ENCODE data around the gene SETD1B.
A peak's percentile ranks its signal among the peaks of the same experiment; 100 is the strongest.

DNA sequence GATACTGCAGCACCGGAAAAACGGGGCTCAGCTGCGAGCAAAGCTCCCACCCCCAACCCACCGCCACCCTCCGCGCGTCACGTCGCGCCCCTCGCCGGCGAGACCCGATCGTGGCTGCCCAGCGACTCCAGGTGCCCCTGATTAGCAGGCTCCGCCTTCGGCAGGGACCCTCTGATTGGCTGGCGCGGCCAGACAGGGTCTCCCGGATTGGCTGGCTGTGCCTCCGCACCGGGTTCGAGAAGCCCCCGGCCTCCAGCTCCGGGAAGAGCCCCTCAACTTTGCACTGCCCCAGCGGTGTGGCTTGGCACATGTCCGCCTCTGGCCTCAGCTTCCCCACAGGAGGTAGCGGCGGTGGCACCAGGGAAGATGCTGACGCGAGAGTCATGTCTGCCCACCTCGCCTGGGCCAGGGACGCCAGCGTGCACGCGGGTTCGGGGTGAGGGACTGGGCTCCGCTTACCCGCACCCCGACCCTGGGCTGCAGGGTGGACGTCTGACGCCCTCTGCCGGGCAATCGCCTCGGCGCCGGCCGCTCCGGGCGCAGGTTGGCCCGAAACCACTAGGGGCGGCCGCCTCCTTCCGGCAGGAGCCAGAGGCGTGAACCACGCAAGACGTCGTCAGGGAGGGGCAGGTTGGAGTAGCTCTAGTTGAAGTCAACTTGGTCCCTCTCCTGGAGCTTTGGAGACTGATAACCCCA lies 9.8 kb upstream of the SETD1B start:
- peak; percentile 98 to 100 (median 99) for TF ChIP-seq CTCF (IDR thresholded peaks at IDR 0.05)
- TF ChIP-seq POLR2A (IDR thresholded peaks at IDR 0.05) = no peak

All from heart left ventricle (tissue), 13 donors.